Measurements from ENCODE around the gene PLCL1. TPM values are rescaled to one million over a fixed set of nuclear protein-coding genes. Genes with fewer than 3 reads are reported as not detected.

PLCL1 gene
- total and polyA plus RNA-seq, 12 donors, result 17.3 to 131 (median 102) TPM

DNA sequence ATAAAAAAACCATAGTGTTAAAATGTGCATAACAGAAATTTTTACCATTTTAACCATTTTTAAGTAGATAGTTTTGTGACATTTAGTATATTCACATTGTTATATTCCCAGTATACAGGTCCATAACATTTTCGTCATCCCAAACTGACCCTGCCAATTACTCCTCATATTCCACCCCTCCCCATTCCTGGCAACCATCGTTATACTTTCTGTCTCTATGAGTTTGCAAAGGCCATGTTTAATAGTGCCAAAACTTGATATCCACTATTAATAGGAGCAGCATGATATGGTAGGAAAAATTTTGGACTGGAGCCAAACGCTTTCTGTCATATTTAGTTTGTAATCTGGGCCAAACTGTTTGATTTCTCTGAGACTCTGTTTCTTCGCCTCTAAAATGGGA lies 30.9 kb downstream of the PLCL1 start:
- DNase-seq (peak in 1 of 2 donors; percentile 30), ATAC-seq (peak in 7 of 8 donors; percentile 21 to 90 (median 77))
- intact Hi-C loops (cut with DNase I), result loop anchor here in 1 of 10 donors (2.0 to 5.0 kb wide), 2 partner anchors 26 to 777 kb away; no protein-coding TSS in a partner anchor
- Histone ChIP-seq H3K9me3 (peaks cover 0 to 14% (median 0%) of the 10 kb centered on the region in 11 donors), H3K36me3 (no peaks in the 10 kb centered on the region), H3K4me1 (peaks cover 0 to 42% (median 30%) of the 10 kb centered on the region in 9 donors), H3K27ac (no peak overlapping the region), H3K4me3 (no peak overlapping the region), H3K27me3 (no peaks in the 10 kb centered on the region)
- WGBS, 2 donors, result 43 to 45% methylated on average over 4 of the region's 4 CpGs
- TF ChIP-seq, protein P1, sequence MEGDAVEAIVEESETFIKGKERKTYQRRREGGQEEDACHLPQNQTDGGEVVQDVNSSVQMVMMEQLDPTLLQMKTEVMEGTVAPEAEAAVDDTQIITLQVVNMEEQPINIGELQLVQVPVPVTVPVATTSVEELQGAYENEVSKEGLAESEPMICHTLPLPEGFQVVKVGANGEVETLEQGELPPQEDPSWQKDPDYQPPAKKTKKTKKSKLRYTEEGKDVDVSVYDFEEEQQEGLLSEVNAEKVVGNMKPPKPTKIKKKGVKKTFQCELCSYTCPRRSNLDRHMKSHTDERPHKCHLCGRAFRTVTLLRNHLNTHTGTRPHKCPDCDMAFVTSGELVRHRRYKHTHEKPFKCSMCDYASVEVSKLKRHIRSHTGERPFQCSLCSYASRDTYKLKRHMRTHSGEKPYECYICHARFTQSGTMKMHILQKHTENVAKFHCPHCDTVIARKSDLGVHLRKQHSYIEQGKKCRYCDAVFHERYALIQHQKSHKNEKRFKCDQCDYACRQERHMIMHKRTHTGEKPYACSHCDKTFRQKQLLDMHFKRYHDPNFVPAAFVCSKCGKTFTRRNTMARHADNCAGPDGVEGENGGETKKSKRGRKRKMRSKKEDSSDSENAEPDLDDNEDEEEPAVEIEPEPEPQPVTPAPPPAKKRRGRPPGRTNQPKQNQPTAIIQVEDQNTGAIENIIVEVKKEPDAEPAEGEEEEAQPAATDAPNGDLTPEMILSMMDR (IDR thresholded peaks at IDR 0.05), result no peak

DNA sequence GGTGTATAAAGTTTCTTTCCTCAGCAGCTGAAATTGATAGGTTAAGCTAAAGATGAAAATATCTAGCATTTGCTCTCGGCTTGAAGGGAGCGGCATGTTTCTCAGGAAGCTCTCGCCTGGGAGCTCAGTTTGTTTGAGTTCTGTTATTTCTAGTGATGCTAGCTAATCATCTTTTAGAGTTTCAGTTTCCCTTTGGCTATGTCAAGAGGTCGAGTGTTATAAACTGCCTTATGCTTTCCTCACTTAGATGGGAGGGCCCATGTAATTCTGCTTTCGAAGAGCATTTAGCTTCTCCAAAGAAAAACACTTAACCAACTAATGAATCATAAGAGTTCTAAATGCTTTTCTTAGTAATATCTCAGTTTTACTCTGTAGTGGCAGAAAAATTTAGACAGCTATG lies 33.6 kb downstream of the PLCL1 start:
- H3K4me3 ChIP-seq, result peak overlapping the region in 7 of 10 donors; percentile 4 to 37 (median 33)
- intact Hi-C loops (cut with DNase I), result loop anchor here in 1 of 10 donors (5.0 kb wide), 1 partner anchor 774 kb away; no protein-coding TSS in a partner anchor
- TF ChIP-seq, protein P1 (IDR thresholded peaks at IDR 0.05), result no peak
- H3K9me3 ChIP-seq, result peaks cover 0 to 14% (median 0%) of the 10 kb centered on the region in 11 donors
- H3K4me1 ChIP-seq, result peaks cover 0 to 49% (median 30%) of the 10 kb centered on the region in 9 donors
- no peaks in the 10 kb centered on the region for H3K36me3 ChIP-seq
- no peaks in the 10 kb centered on the region for H3K27me3 ChIP-seq
- ATAC-seq (peak; percentile 60 to 93 (median 84)), DNase-seq (peak in 1 of 2 donors; percentile 18)
- 16 to 25% methylated on average over 5 of the region's 5 CpGs for WGBS, 2 donors
- peak overlapping the region in 8 of 10 donors; percentile 36 to 75 (median 56) for H3K27ac ChIP-seq

DNA sequence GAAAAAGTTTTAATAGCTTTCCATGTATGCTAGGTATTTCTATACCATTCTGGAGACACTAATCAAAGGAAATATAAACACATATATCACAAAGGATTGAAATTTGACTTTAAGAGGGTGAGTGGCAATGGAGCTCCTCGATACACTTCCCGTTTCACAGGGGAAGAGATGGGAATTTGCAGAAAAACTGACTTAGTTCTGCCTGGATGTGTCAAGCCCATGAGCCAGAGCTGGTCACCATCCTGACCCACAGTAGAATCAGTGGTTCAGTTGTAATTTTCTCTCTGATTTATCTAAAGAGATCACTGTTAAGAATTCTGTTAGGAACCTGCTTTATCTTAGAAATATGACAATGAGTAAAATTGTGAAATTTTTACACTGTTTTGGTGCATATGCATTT lies 34.2 kb downstream of the PLCL1 start:
- Histone ChIP-seq H3K4me3 (peak overlapping the region in 7 of 10 donors; percentile 4 to 37 (median 33)), H3K27me3 (no peaks in the 10 kb centered on the region), H3K27ac (peak overlapping the region in 8 of 10 donors; percentile 36 to 75 (median 56)), H3K36me3 (no peaks in the 10 kb centered on the region), H3K4me1 (peaks cover 0 to 49% (median 30%) of the 10 kb centered on the region in 9 donors), H3K9me3 (peaks cover 0 to 12% (median 0%) of the 10 kb centered on the region in 11 donors)
- ATAC-seq (peak in 2 of 8 donors; percentile 30 to 58), DNase-seq (no peak)
- intact Hi-C loops (cut with DNase I), result loop anchor here in 1 of 10 donors (5.0 kb wide), 1 partner anchor 774 kb away; no protein-coding TSS in a partner anchor
- WGBS, 2 donors, result 64 to 69% methylated on average over 2 of the region's 2 CpGs
- TF ChIP-seq, protein P1 (IDR thresholded peaks at IDR 0.05), result no peak

DNA sequence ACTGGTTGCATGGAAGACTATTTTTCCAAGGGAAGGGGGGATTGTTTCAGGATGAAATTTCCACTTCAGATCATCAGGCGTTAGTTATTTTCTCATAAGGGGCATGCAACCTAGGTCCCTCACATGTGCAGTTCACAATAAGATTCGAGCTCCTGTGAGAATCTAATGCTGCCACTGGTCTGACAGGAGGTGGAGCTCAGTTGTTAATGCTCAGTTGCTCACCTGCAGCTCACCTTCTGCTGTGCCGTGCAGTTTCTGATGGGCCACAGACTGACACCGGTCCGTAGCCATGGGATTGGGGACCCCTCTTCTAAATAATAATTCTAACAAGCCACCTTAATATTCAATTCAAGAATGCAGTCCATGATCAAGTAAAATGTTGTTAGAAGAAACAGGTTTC lies 34.9 kb downstream of the PLCL1 start:
- no peak for ATAC-seq
- peaks cover 0 to 49% (median 30%) of the 10 kb centered on the region in 9 donors for H3K4me1 ChIP-seq
- no peak for DNase-seq
- TF ChIP-seq, protein P1 (IDR thresholded peaks at IDR 0.05), result no peak
- no peaks in the 10 kb centered on the region for H3K36me3 ChIP-seq
- H3K27me3 ChIP-seq, result no peaks in the 10 kb centered on the region
- no peak overlapping the region for H3K4me3 ChIP-seq
- intact Hi-C loops (cut with DNase I), result loop anchor here in 1 of 10 donors (5.0 kb wide), 1 partner anchor 773 kb away; no protein-coding TSS in a partner anchor
- H3K9me3 ChIP-seq, result peaks cover 0 to 6% (median 0%) of the 10 kb centered on the region in 11 donors
- peak overlapping the region in 3 of 10 donors; percentile 36 to 56 (median 42) for H3K27ac ChIP-seq
- 77 to 84% methylated on average over 5 of the region's 5 CpGs for WGBS, 2 donors
